SIG-M5 treated with dmso at 0.1 percent for 504 hours (cell line): ENCODE measurements around the gene HOXD11.

Experiments
- DNase-seq: peaks from one replicate; lab custom pipeline; 2025; ENCODE audit not compliant: unreplicated experiment; lab: John Stamatoyannopoulos, UW

Gene HOXD11

GRCh38 chr2:176130957-176131847, 24.1 kb downstream of the HOXD11 start:
- no peak for DNase-seq

- DNase-seq = no peak
Observed at GRCh38 chr2:176131848-176132158, 24.7 kb downstream of the HOXD11 start.

GRCh38 chr2:176132205-176133171, 25.4 kb downstream of the HOXD11 start:
- DNase-seq = no peak

GRCh38 chr2:176133389-176133788, 26.3 kb downstream of the HOXD11 start:
- no peak for DNase-seq

GRCh38 chr2:176134035-176134434, 27.0 kb downstream of the HOXD11 start:
- no peak for DNase-seq

- no peak for DNase-seq
Observed at GRCh38 chr2:176135035-176135440, 28.0 kb downstream of the HOXD11 start.

- DNase-seq = no peak
Observed at GRCh38 chr2:176136374-176137251, 29.5 kb downstream of the HOXD11 start.

- DNase-seq = no peak
Observed at GRCh38 chr2:176137252-176137580, 30.1 kb downstream of the HOXD11 start.

GRCh38 chr2:176137906-176138305, 30.8 kb downstream of the HOXD11 start:
- DNase-seq = no peak

- DNase-seq = no peak
Observed at GRCh38 chr2:176138526-176138922, 31.4 kb downstream of the HOXD11 start.

- no peak for DNase-seq
Observed at GRCh38 chr2:176138923-176139660, 32.0 kb downstream of the HOXD11 start.

GRCh38 chr2:176139661-176140512, 32.8 kb downstream of the HOXD11 start:
- DNase-seq = no peak

- DNase-seq = peak; percentile 39
Observed at GRCh38 chr2:176140513-176141317, 33.6 kb downstream of the HOXD11 start.

GRCh38 chr2:176142281-176142680, 35.2 kb downstream of the HOXD11 start:
- no peak for DNase-seq

- DNase-seq = no peak
Observed at GRCh38 chr2:176145085-176145969, 38.2 kb downstream of the HOXD11 start.

- DNase-seq = no peak
Observed at GRCh38 chr2:176146101-176146500, 39.0 kb downstream of the HOXD11 start.

GRCh38 chr2:176146645-176147044, 39.6 kb downstream of the HOXD11 start:
- DNase-seq = no peak
